HG03196 (cell line): ENCODE data around the gene TPCN2.

ENCODE experiments used
- ATAC-seq: cut with Tn5 transposase; IDR thresholded peaks from one replicate; pipeline ENCODE4 v1.9.1; 2021; ENCODE audit not compliant: unreplicated experiment

TPCN2 gene

DNA sequence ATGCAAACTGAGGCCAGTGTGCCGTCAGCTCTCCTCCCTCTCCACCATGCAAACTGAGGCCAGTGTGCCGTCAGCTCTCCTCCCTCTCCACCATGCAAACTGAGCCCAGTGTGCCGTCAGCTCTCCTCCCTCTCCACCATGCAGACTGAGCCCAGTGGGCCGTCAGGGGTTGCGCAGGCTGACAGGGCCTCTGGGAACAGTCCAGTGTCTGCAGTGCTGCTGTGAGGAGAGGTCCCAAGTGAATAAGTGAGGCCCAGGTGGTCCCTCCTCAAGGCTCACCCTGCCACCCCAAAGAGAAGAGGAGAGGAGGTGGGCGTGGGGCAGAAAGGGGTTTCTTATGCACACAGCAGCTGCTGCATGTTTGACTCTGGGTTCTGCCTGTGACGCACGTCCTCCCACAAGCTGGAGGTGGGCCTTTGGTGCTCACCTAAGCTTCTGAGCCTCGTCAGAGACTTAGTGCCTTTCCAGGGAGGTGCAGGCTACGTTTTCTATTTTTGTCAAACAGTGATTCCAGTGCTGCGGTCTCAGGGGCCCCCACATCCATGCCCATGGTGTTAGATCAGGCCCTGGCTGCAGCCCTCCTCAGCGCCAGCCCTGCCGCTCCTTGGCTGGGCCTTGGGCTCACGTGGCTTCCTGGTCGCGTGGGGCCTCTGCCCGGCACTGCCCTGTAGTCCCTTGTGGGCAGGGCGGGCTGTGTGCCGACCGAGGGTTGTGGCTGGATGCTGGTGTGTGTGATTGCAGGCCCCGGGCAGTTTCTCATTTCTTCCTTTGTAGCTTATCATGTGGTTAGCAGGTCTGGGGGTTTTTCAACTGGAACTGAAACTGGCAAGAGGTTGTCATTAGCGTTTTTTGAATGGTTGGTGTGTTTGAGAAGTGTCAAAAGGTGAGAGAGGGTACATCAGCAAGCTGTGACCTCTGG, 7.1 kb downstream of the TPCN2 start:
- ATAC-seq = peak; percentile 81

DNA sequence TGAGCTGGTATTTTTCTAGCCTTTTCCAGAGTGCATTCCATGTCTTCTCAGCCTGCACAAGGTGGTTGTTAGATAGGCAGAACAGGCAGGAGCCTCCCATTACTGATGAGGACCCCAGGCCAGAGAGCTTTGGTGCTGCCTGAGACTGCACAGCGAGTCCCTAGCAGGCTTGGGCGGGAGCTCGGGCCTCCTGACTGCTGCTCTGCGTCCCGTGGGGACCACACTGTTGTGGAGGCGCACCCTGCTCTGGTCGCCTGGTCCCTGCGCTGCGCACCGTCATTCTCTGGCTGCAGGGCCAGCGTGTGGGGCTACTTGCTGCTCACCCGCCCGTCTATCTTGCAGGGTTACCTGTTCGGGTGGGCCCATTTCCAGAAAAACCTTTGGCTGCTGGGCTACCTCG, 8.5 kb downstream of the TPCN2 start:
- no peak for ATAC-seq

GRCh38 chr11:69057801-69058200, 9.1 kb downstream of the TPCN2 start:
- ATAC-seq = no peak

DNA sequence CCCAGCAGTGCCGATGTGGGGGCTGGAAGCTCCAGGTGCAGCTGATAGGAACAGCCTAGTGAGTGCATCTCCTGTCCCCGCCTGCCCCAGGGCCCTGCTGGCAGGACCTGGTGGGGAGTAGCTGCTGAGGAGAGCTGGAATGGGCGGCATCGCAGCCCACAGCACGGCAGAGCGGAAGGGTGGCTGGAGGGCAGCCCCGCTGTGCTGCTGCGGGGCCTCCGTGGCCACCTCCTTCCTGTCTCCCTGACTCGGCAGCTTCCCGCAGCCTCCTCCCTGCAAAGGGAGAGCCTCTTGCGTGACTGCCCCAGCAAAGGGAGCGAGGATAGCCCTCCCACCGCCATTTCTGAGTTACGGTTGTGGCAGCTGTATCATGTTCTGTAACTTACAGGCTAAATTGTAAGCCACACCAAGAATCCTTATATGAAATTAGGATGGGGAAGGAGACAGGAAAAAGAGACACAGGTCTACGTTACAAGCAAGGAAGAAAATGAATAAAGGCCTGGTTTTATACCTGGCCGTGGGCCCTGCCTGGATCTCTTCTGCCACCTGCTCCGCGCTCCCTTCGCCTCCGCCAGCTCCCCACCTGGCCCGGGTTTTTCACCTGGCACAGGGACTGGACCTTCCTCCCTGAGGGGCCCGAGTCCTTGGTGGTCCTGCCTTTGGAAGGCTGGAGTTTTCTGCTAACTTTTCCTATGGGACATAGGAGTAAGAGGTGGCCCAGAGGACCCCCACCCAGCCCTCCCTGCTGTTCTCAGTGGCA, 10.0 kb downstream of the TPCN2 start:
- no peak for ATAC-seq

GRCh38 chr11:69059429-69059828, 10.7 kb downstream of the TPCN2 start:
- ATAC-seq = no peak

DNA sequence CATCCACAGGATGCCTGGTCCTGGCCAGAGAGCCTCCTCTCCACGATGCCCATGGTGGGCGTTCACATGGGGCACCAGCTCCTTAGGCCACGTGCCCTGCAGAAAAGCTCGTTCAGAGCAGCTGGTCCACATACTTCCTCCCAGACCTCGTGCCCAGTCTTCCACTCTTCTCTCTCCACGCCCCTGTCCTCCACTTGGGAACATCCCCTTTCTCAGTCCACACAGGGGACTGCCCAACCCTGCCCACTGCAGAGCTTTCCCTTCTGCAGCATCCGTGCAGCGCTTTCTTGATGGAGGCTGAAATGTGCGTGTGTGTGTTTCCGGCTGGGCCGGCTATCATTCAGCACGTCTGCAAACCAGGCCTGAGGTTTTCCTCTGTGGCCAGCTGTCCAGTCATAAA, 11.3 kb downstream of the TPCN2 start:
- no peak for ATAC-seq

DNA sequence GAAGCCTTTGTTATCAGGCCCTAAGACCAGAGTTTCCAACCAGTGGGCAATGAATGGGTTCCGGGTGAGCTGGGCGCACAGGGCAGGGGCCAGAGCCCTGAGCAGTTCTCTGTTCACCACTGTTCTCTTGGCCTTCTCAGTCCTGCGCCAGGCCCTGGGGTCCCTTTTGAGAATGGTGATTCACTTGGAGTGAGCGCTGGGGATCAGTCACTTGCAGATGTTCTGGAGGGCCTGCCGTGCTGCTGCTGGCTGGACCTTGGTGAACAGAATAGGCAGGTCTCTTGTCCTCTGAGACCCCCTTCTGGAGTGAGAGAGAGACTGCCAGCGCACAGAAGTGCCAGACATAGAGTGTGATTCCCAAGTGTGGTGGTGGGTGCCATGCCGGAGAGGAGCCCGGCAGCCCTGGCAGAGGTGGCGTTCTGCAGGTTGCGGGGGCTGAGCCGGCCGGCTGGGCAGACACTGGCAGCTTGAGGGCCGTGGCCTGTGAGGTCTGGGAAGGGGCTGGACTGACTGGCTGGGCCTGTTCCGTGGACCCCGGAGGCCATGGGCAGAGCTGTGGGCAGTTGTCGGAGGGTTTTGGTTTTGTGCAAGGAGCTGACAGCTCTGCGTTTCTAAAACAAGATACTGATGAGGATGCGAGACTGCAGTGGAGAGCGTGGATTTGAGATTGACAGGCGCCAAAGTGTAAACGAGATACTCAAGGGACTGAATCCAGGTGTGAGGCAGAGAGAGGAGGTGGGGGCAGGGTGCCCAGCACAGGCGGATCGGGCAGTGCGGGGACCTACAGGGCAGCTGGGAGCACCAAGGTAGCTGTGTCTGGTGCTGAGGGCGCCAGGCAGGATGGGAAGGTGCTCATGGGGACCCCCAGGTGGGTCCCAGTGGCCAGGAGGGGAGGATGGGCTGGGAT, 12.3 kb downstream of the TPCN2 start:
- no peak for ATAC-seq

- no peak for ATAC-seq
These were observed 13.0 kb downstream of the TPCN2 start for GRCh38 chr11:69061713-69062053.

DNA sequence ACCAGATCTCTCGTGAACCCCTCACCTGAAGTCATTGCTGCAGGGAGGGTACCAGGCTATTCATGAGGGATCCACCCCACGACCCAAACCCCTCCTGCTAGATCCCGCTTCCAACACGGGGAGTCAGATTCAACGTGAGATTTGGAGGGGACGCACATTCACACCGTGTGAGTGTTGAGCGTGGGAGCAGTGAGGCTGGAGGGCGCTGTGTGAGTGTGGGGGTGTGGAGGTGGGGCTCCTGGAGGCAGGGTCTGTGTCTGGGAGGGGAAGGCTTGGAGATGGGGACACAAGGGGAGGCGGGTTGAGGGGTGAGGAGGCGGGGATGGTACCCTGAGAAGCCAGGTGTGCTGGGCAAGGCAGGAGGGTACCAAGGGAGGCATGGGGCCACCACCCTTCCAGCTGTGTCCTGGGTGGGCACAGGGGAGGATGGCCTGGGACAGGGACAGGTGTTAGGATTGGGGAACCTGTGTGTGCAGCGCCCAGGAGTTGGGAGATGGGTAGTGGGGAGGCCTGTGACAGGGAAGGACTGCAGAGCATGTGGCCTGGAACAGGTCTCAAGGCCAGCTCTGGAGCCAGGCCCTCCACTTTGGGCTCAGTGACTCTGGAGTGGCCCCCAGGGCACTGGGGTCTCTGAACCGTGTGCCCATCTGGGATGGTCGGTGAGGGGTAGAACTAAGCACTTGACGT, 13.6 kb downstream of the TPCN2 start:
- no peak for ATAC-seq

- no peak for ATAC-seq
These were observed 14.3 kb downstream of the TPCN2 start for GRCh38 chr11:69062873-69063651.

GRCh38 chr11:69063652-69064260, 15.0 kb downstream of the TPCN2 start:
- no peak for ATAC-seq

GRCh38 chr11:69064394-69064957, 15.7 kb downstream of the TPCN2 start:
- ATAC-seq = no peak

DNA sequence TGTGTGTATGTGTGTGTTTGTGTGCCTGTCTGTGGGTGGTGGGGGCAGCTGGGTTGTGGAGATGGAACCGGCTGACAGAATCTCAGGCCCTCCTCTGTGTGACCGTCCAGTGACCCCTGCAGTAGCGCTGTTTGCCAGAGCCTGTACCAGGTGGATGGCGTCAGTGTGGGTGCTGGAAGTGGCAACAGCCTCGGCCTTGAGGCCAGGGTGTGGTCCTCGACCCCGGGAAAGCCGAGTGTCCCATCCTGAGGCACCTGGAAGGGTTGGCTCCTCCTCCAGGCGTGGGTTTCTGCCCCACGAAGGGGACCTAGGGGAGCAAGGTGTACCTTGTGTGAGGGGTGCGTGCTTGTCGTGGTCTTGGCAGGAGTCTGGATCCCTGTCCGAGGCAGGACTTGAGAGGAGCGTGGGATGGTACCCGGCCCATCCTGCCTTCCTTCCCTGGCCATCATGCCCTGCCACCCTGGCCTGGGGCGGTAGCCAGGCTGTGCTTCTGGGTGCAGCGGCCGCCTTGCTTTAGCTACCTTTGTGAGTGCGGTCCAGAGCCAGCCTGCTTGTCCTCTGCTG, 16.5 kb downstream of the TPCN2 start:
- ATAC-seq = no peak

DNA sequence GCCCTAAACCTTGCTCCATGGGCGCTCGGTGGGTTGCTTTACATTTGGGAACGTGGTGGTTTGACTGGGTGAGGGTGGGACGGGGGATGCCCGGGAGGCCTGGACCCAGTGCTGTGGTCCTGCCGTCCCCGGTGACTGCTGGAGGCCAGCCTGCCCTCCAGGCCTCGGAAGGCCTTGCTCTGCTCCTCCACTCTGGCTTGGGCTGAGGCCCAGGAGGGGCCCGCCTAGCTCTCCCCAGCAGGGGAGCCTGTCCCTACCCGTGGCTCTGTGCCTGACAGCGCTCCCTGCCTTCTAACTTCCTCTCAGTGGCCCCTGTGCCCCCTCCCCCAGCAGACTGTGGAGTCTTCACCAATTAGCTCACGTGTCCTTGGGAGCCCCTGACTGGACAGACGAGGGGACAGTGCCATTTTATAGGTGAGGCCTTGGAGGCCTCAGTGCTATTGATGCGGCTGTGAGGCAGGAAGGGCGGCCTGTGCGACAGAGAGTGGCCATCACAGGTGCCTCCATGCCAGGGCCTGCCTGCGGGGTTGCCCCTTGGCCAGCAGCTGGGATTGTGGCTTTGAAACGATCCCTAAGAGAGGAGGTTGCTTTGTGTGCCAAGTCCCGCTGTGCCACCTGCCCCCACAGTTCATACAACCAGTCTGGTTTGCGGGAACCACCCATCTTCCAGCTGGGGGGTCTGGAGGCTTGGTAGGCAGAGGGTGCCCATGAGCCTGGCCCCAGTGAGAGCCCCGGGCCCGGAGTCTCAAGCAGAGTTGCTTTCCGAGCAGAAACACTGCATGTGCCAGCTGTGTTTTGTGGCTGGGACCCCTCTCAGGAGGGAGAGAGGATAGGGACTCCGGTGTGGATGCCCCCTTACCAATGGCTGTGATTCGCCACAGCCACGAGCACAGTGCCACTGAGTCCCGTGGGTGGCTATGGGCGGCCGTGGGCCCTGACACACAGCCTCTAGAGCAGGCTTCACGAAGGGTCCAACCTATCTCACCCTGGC, 17.7 kb downstream of the TPCN2 start:
- ATAC-seq = no peak

DNA sequence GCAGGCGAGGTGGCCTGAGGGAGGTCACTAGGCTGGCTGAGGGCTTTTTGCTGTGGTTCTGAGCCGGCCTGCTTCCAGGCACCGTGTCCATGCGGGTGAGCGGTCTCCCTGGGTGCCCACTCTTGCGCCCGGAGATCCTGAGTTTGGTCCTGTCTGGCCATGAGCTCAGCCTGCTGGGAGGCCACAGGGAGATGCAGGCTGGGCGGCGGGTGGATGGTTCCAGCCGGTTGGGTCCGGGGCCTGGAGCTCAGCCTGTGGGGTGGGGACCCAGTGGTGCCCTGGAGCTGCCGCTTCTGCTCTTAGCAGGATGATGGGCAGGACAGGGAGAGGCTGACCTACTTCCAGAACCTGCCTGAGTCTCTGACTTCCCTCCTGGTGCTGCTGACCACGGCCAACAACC, 18.5 kb downstream of the TPCN2 start:
- ATAC-seq = no peak

DNA sequence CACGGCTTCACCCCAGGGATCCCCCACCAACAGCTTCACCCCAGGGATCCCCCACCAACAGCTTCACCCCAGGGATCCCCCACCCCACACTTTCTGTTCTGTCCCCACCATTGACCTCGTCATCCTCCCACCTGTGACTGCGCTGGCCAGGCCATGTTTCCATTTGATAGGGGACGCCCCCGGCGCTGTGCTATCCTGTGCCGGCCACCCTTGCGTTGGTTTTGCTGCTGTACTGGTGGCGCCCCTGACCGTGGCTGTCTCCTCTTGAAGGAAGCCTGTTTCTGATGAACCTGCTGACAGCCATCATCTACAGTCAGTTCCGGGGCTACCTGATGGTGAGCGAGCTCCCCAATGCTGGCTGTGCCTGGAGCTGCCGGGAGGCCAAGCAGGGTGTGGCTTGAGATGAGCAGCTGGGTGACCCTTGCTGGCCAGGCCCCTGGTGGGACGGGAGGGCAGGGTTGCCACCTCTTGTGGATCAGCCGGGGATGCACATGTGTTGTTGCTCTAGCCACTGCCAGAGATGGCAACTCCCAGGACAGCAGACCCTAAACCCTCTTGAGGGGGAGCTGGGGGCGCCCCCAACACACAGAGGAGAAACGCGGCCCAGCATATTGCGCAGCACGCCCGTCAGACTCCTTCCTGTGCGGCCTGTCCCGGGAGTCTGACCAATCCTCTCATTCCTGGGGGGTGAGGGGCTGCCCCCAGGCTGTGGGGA, 22.5 kb downstream of the TPCN2 start:
- no peak for ATAC-seq

DNA sequence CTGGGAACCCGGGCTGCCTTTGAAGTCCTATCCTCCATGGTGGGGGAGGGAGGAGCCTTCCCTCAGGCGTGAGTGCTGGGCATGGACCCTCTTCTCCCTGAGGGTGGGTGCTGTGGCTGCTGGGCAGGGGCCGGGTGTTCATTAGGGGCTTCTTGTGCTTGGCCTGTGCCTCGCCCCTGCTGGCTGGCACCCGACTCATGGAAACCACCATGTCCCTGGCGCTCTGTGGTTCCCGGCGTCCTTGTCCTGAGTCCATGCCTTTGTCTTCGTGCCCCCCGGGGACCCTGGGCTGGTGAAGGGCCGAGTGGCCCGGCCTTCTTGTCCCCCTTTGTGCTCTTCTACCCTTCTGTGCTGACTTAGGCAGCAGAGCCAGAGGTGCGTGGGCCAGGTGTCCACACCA, 23.2 kb downstream of the TPCN2 start:
- ATAC-seq = no peak
